GM10266 (cell line): ENCODE measurements around the gene PGAM1.

Source experiments
- DNase-seq: peaks from one replicate; pipeline ENCODE4 v3.0.0; 2012; ENCODE audit errors: extremely low spot score
- TF ChIP-seq, protein P1 (sequence below): IDR thresholded peaks from 2 replicates; pipeline ENCODE4 v1.5.1; 2012; ENCODE audit warnings: mild to moderate bottlenecking, low read depth; ENCODE audit not compliant: control insufficient read depth, insufficient read depth; ENCODE audit errors: missing control alignments

Gene PGAM1

DNA sequence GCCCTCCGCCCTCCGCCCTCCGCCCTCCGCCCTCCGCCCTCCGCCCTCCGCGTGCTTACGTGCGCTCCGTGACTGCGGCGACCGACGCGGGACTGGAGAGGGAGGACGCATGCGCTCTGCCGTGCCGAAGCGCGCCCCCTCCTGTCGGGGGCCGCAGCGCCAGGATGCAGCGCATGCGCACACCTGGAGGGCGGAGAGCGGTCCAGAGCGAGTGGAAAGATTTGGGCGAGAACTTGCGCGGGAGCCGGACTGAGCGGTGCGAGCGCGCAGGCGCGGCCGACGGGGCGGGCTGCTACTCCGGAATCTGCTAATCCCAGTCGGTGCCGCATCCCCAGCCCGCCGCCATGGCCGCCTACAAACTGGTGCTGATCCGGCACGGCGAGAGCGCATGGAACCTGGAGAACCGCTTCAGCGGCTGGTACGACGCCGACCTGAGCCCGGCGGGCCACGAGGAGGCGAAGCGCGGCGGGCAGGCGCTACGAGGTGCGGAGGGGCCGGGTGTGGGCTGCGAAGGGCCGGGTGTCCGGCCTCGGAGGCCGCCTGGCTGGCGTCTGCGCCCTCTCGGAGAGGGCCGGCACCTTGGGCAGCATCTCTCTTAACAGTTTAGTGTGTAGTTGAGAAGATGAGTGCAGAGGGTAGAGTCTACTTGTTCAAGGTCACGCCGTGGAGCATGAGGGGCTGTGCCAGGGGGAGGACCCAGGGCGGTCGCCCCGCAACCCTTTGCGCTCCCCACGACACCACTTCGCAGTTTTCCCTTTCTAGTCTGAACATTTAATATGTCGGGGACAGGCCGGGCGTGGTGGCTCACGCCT, at the start of gene PGAM1:
Gene PGAM1, plus strand, starts transcription at position 228 of the 812 bp plus-strand sequence. Its CDS starts 117 bp downstream, at position 345.
- peak; percentile 100 for DNase-seq
- TF ChIP-seq, protein P1, sequence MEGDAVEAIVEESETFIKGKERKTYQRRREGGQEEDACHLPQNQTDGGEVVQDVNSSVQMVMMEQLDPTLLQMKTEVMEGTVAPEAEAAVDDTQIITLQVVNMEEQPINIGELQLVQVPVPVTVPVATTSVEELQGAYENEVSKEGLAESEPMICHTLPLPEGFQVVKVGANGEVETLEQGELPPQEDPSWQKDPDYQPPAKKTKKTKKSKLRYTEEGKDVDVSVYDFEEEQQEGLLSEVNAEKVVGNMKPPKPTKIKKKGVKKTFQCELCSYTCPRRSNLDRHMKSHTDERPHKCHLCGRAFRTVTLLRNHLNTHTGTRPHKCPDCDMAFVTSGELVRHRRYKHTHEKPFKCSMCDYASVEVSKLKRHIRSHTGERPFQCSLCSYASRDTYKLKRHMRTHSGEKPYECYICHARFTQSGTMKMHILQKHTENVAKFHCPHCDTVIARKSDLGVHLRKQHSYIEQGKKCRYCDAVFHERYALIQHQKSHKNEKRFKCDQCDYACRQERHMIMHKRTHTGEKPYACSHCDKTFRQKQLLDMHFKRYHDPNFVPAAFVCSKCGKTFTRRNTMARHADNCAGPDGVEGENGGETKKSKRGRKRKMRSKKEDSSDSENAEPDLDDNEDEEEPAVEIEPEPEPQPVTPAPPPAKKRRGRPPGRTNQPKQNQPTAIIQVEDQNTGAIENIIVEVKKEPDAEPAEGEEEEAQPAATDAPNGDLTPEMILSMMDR: peak; percentile 93

GRCh38 chr10:97376413-97376812, 49.6 kb upstream of the PGAM1 start:
- TF ChIP-seq, protein P1: no peak
- DNase-seq: no peak

DNA sequence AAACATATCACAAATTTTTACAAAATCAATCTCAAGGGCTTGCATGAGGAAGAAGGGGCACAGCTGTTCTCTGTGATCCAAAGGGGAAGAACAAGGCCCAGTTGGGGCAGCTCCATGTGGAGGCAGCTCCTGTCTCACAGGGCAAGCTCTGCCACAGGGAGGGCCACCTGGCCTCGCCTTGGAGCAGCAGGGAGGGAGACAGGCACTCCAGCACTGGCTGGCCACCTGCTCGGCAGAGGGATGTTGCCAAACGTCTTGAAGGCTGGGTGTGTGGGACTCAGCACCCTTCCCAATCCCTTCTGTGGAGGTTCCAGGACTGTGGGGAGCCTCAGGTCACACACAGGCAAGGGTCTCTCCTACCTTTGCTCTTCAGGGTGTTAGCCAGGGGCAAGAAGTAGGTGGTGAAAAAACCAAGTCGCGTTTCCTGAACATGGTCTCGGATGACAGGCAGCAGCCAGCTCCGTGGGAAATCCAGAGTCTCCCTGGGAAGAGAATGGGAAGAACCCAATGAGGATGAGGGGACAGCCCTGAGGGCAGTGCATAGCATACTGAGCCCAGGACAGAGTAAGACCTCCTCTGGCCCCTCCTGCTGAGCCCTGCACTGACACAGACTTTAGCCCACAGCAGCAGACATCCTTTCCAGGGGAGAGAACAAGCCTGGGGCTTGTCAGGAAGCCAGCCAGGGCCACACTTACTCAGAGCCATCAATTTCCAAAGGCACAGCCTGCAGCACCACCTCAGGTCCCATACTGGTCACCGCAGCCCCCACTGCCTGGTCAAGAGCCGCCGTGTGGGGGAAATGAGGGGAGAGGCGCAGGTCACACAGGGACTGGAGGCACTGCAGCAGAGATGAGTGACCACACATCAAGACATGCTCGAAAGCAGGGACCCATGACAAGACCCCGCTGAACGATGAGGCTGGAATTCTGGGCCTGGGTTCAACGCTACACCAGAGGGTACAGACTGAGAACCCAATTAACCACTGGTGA, 46.8 kb upstream of the PGAM1 start:
- DNase-seq: no peak
- TF ChIP-seq, protein P1: no peak

DNA sequence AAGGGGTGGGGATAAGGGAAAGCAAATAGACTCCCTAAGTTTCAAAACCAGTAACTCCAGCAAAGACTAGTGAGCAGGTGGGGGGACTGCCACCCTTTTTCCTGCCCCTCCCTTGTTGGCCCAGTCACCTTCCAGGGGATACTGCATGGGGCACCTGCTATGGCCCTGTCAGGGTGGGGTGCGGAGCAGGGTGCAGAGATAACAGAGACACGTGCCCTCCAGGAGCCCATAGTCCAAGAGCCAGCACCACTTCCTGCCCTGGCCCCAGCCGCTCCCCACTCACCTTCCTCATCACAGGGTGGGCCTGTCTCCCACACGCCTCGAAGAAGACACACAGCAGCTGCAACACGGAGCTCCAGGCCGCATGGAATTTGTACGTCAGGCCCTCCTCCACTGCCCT, 45.5 kb upstream of the PGAM1 start:
- no peak for DNase-seq
- TF ChIP-seq, protein P1: no peak

DNA sequence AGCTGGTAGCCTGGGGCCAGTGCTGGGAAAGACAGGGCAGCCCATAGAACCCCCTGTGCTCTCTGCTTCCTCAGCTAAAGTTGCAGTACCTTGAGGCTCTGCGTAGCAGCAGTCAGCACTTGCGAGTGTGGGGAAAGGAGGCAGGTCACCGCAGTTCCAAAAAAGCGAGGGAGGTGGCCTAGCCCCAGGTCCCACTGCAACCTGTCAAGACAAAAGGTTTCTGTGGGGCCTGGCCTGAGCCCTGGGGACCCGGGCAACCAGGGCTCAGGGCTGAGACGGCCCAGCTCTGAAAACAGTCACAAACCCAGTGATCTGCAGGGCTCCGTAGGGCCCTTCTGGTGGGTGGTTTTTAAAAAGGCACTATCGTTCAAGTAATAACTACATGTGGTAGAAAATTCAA, 44.4 kb upstream of the PGAM1 start:
- no peak for DNase-seq
- TF ChIP-seq, protein P1: no peak

GRCh38 chr10:97383159-97383558, 42.8 kb upstream of the PGAM1 start:
- no peak for DNase-seq
- TF ChIP-seq, protein P1: no peak
